ENCODE measurements around the gene NID2. TPM values are rescaled to one million over a fixed set of nuclear protein-coding genes. Genes with fewer than 3 reads are reported as not detected.

Gene NID2
- total RNA-seq, 1 donor from 2014 or later = 35.2 TPM

DNA sequence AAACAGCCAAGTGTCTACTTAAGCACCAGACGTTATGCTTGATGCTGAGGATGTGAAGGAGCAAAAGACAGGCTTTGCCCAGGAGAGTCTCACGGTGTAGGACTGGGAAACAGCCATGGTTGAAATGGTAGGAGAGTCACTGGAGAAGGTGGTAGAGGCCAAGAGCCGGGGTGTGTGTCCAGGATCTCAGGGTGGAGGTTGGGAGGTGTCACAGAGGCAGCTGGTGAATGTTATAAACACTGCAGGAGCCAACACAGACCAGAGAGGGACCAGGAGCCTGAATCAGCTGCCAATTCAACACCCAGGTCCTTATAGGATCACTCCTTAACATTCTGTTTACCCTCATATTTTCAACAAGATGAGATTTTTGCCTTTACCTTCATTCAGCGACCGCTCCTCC lies 7.5 kb downstream of the NID2 start:
- TF ChIP-seq, protein P1, sequence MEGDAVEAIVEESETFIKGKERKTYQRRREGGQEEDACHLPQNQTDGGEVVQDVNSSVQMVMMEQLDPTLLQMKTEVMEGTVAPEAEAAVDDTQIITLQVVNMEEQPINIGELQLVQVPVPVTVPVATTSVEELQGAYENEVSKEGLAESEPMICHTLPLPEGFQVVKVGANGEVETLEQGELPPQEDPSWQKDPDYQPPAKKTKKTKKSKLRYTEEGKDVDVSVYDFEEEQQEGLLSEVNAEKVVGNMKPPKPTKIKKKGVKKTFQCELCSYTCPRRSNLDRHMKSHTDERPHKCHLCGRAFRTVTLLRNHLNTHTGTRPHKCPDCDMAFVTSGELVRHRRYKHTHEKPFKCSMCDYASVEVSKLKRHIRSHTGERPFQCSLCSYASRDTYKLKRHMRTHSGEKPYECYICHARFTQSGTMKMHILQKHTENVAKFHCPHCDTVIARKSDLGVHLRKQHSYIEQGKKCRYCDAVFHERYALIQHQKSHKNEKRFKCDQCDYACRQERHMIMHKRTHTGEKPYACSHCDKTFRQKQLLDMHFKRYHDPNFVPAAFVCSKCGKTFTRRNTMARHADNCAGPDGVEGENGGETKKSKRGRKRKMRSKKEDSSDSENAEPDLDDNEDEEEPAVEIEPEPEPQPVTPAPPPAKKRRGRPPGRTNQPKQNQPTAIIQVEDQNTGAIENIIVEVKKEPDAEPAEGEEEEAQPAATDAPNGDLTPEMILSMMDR (IDR thresholded peaks at IDR 0.05; ENCODE audit: borderline replicate concordance) = no peak
- Histone ChIP-seq H3K36me3 (peaks cover 25% of the 10 kb centered on the region), H3K27me3 (ENCODE audit: low read depth) (no peaks in the 10 kb centered on the region), H3K27ac (replicated peaks) (peak overlapping the region; percentile 83), H3K9me3 (replicated peaks) (no peaks in the 10 kb centered on the region), H3K4me3 (peak overlapping the region; percentile 13), H3K4me1 (peaks cover 78% of the 10 kb centered on the region)
- intact Hi-C loops (cut with micrococcal nuclease) = no loop called here
- DNase-seq = peak; percentile 63

DNA sequence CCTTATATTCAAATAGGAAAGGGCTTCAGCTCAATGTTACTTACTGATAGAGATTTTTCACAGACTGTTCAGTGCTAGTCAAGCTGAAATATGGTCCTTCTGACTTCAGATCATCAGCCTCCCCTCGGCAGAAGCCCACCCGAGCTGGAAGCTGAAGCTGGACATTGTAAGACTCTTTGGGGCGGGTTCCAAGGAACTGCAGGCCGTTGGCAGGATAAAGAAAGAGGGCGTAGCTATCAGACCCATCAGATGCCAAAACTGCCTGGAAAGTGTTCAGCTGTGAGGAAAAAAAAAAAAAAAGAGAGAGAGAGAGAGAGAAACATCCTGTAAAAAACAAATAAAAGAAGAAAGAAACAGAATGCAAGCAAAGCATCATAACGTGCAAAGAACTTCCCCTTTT lies 8.8 kb downstream of the NID2 start:
- Histone ChIP-seq H3K36me3 (peaks cover 25% of the 10 kb centered on the region), H3K4me3 (peak overlapping the region; percentile 13), H3K27me3 (ENCODE audit: low read depth) (no peaks in the 10 kb centered on the region), H3K9me3 (replicated peaks) (no peaks in the 10 kb centered on the region), H3K4me1 (peaks cover 80% of the 10 kb centered on the region), H3K27ac (replicated peaks) (peak overlapping the region; percentile 83)
- TF ChIP-seq, protein P1 (IDR thresholded peaks at IDR 0.05; ENCODE audit: borderline replicate concordance) = no peak
- DNase-seq = no peak
- intact Hi-C loops (cut with micrococcal nuclease) = no loop called here

DNA sequence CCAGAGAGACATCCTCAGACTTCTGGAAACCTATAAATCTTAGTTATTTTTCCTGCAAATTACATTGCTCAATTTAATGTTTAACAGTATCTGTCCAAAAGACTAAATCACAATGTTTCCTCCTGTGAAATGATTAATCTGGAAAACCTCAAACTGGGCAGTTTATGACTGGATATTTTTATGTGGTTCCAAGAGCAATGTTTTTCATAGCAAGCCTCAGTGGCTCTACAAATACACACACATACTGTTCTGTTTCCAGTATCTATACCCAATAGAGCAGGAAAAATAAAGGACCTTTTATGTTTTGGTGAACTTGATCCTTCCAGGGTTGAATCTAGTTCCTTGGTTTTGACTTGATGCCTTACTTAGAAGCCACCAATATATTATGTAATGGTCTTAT lies 9.2 kb downstream of the NID2 start:
- Histone ChIP-seq H3K27ac (replicated peaks) (peak overlapping the region; percentile 83), H3K4me1 (peaks cover 80% of the 10 kb centered on the region), H3K27me3 (ENCODE audit: low read depth) (no peaks in the 10 kb centered on the region), H3K36me3 (peaks cover 25% of the 10 kb centered on the region), H3K4me3 (no peak overlapping the region), H3K9me3 (replicated peaks) (no peaks in the 10 kb centered on the region)
- intact Hi-C loops (cut with micrococcal nuclease) = no loop called here
- TF ChIP-seq, protein P1 (IDR thresholded peaks at IDR 0.05; ENCODE audit: borderline replicate concordance) = no peak
- DNase-seq = no peak

DNA sequence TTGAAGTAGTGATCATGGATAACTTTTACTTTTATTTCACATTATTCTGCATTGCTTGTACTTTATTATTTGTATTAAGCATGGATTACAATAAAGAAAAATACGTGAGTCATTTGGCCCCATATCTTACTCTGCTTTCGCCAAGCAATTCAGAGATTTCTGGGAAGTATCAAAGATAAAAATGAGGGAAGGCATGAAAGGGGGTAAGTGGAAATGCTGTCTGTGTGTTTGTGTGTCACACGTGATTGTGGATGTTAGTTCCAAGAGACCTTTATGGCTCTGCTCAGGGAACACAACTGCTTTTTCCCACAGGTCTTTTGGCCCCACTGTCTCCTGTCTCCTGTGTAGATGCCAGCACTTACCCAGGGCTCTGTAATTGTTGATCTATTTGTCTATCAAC lies 10.5 kb downstream of the NID2 start:
- intact Hi-C loops (cut with micrococcal nuclease) = no loop called here
- H3K9me3 ChIP-seq (replicated peaks) = no peaks in the 10 kb centered on the region
- peaks cover 32% of the 10 kb centered on the region for H3K36me3 ChIP-seq
- no peaks in the 10 kb centered on the region for H3K27me3 ChIP-seq (ENCODE audit: low read depth)
- H3K4me3 ChIP-seq = no peak overlapping the region
- H3K4me1 ChIP-seq = peaks cover 80% of the 10 kb centered on the region
- no peak for DNase-seq
- H3K27ac ChIP-seq (replicated peaks) = peak overlapping the region; percentile 83
- TF ChIP-seq, protein P1 (IDR thresholded peaks at IDR 0.05; ENCODE audit: borderline replicate concordance) = no peak

DNA sequence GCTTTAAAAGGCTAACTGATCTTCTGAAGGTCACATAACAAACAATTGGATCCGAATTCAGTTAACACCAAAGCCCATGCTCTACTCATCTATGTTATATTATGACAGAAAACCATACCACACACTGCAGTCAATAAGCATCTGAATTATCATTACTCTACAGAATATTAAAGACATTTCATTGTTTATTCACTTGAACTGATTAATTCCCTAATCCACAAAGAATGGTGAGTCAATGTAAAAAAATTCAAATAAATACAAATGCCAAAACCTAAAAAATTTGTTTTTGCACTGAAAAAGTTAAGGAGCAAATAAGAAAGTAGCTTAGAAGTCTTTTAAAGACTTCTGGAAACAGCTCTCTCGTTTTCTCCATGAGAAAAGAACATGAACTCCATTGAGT lies 13.7 kb downstream of the NID2 start:
- intact Hi-C loops (cut with micrococcal nuclease) = no loop called here
- Histone ChIP-seq H3K4me3 (no peak overlapping the region), H3K27me3 (ENCODE audit: low read depth) (no peaks in the 10 kb centered on the region), H3K27ac (replicated peaks) (peak overlapping the region; percentile 86), H3K4me1 (peaks cover 80% of the 10 kb centered on the region), H3K36me3 (peaks cover 36% of the 10 kb centered on the region), H3K9me3 (replicated peaks) (no peaks in the 10 kb centered on the region)
- TF ChIP-seq, protein P1 (IDR thresholded peaks at IDR 0.05; ENCODE audit: borderline replicate concordance) = no peak
- DNase-seq = no peak

DNA sequence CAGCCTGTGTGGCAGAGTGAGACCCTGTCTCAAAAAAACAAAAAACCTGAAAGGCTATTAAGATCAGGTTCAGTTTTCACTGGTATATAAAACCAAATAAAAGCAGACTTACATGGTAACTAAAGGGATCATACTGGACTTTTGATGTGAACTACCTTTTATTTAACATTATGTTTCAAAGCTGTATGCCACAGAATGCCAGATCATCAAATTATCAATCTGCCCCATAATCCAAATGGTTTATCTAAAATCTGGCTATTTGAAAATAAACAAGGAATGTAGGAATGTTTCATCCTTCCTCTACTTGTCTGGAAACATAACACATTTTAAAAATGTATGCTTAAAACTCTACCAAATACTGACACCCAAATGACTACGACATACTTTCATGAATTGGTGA lies 14.2 kb downstream of the NID2 start:
- Histone ChIP-seq H3K4me1 (peaks cover 80% of the 10 kb centered on the region), H3K4me3 (no peak overlapping the region), H3K27me3 (ENCODE audit: low read depth) (no peaks in the 10 kb centered on the region), H3K36me3 (peaks cover 36% of the 10 kb centered on the region), H3K9me3 (replicated peaks) (no peaks in the 10 kb centered on the region), H3K27ac (replicated peaks) (peak overlapping the region; percentile 86)
- TF ChIP-seq, protein P1 (IDR thresholded peaks at IDR 0.05; ENCODE audit: borderline replicate concordance) = no peak
- no peak for DNase-seq
- intact Hi-C loops (cut with micrococcal nuclease) = no loop called here
